Measurements from ENCODE around the gene GRIA3.
"Not testable (repeated sequence)": the region's sequence is repeated elsewhere in the genome, so short reads cannot be mapped to it uniquely, and the experiment has no call there.

GRIA3 gene

GRCh38 chrX:123254457-123254856 lies 70.4 kb downstream of the GRIA3 start:
- Mint-ChIP-seq H3K27me3 (no peaks in the 10 kb centered on the region), H3K9me3 (peaks cover 7% of the 10 kb centered on the region), H3K4me3 (no peak overlapping the region), H3K36me3 (ENCODE audit: insufficient read depth) (no peaks in the 10 kb centered on the region), H3K27ac (ENCODE audit: low read depth) (no peak overlapping the region), H3K4me1 (no peaks in the 10 kb centered on the region)
- ATAC-seq (replicated peaks; ENCODE audit: extremely low read depth, poor library complexity, severe bottlenecking) (no peak), DNase-seq (ENCODE audit: low spot score in 2 of 2) (no peak)

GRCh38 chrX:123256378-123256777 lies 72.3 kb downstream of the GRIA3 start:
- H3K36me3 Mint-ChIP-seq (ENCODE audit: insufficient read depth): no peaks in the 10 kb centered on the region
- no peak overlapping the region for H3K27ac Mint-ChIP-seq (ENCODE audit: low read depth)
- peaks cover 7% of the 10 kb centered on the region for H3K9me3 Mint-ChIP-seq
- H3K4me1 Mint-ChIP-seq: no peaks in the 10 kb centered on the region
- ATAC-seq (replicated peaks; ENCODE audit: extremely low read depth, poor library complexity, severe bottlenecking): no peak
- no peaks in the 10 kb centered on the region for H3K27me3 Mint-ChIP-seq
- no peak for DNase-seq (ENCODE audit: low spot score in 2 of 2)
- H3K4me3 Mint-ChIP-seq: no peak overlapping the region

- Mint-ChIP-seq H3K4me1 (no peaks in the 10 kb centered on the region), H3K36me3 (ENCODE audit: insufficient read depth) (no peaks in the 10 kb centered on the region), H3K9me3 (peaks cover 6% of the 10 kb centered on the region), H3K27ac (ENCODE audit: low read depth) (no peak overlapping the region), H3K4me3 (no peak overlapping the region), H3K27me3 (no peaks in the 10 kb centered on the region)
- DNase-seq (ENCODE audit: low spot score in 2 of 2) (no peak), ATAC-seq (replicated peaks; ENCODE audit: extremely low read depth, poor library complexity, severe bottlenecking) (no peak)
These were observed 76.9 kb downstream of the GRIA3 start for GRCh38 chrX:123260920-123261418.

GRCh38 chrX:123263270-123263669 lies 79.2 kb downstream of the GRIA3 start:
- Mint-ChIP-seq H3K9me3 (peaks cover 5% of the 10 kb centered on the region), H3K4me1 (no peaks in the 10 kb centered on the region), H3K27me3 (no peaks in the 10 kb centered on the region), H3K27ac (ENCODE audit: low read depth) (no peak overlapping the region), H3K36me3 (ENCODE audit: insufficient read depth) (no peaks in the 10 kb centered on the region), H3K4me3 (no peak overlapping the region)
- DNase-seq (ENCODE audit: low spot score in 2 of 2): no peak
- no peak for ATAC-seq (replicated peaks; ENCODE audit: extremely low read depth, poor library complexity, severe bottlenecking)

GRCh38 chrX:123263747-123264146 lies 79.7 kb downstream of the GRIA3 start:
- no peak for DNase-seq (ENCODE audit: low spot score in 2 of 2)
- H3K27me3 Mint-ChIP-seq: no peaks in the 10 kb centered on the region
- no peaks in the 10 kb centered on the region for H3K36me3 Mint-ChIP-seq (ENCODE audit: insufficient read depth)
- H3K27ac Mint-ChIP-seq (ENCODE audit: low read depth): no peak overlapping the region
- H3K9me3 Mint-ChIP-seq: peaks cover 5% of the 10 kb centered on the region
- no peak for ATAC-seq (replicated peaks; ENCODE audit: extremely low read depth, poor library complexity, severe bottlenecking)
- no peak overlapping the region for H3K4me3 Mint-ChIP-seq
- no peaks in the 10 kb centered on the region for H3K4me1 Mint-ChIP-seq

- DNase-seq (ENCODE audit: low spot score in 2 of 2) (no peak), ATAC-seq (replicated peaks; ENCODE audit: extremely low read depth, poor library complexity, severe bottlenecking) (no peak)
- no peaks in the 10 kb centered on the region for H3K27me3 Mint-ChIP-seq
- H3K27ac Mint-ChIP-seq (ENCODE audit: low read depth): no peak overlapping the region
- H3K9me3 Mint-ChIP-seq: peaks cover 5% of the 10 kb centered on the region
- H3K4me1 Mint-ChIP-seq: no peaks in the 10 kb centered on the region
- no peak overlapping the region for H3K4me3 Mint-ChIP-seq
- no peaks in the 10 kb centered on the region for H3K36me3 Mint-ChIP-seq (ENCODE audit: insufficient read depth)
These were observed 83.1 kb downstream of the GRIA3 start for GRCh38 chrX:123267220-123267619.

GRCh38 chrX:123271902-123272301 lies 87.8 kb downstream of the GRIA3 start:
- H3K27me3 Mint-ChIP-seq: no peaks in the 10 kb centered on the region
- H3K4me1 Mint-ChIP-seq: no peaks in the 10 kb centered on the region
- no peak overlapping the region for H3K4me3 Mint-ChIP-seq
- ATAC-seq (replicated peaks; ENCODE audit: extremely low read depth, poor library complexity, severe bottlenecking) (no peak), DNase-seq (ENCODE audit: low spot score in 2 of 2) (no peak)
- H3K27ac Mint-ChIP-seq (ENCODE audit: low read depth): no peak overlapping the region
- H3K9me3 Mint-ChIP-seq: no peaks in the 10 kb centered on the region
- H3K36me3 Mint-ChIP-seq (ENCODE audit: insufficient read depth): no peaks in the 10 kb centered on the region

- Mint-ChIP-seq H3K4me3 (no peak overlapping the region), H3K27me3 (no peaks in the 10 kb centered on the region), H3K36me3 (ENCODE audit: insufficient read depth) (no peaks in the 10 kb centered on the region), H3K27ac (ENCODE audit: low read depth) (no peak overlapping the region), H3K4me1 (no peaks in the 10 kb centered on the region), H3K9me3 (no peaks in the 10 kb centered on the region)
- DNase-seq (ENCODE audit: low spot score in 2 of 2): no peak
- no peak for ATAC-seq (replicated peaks; ENCODE audit: extremely low read depth, poor library complexity, severe bottlenecking)
These were observed 88.6 kb downstream of the GRIA3 start for GRCh38 chrX:123272630-123273029.

- no peak for DNase-seq (ENCODE audit: low spot score in 2 of 2)
- Mint-ChIP-seq H3K27me3 (no peaks in the 10 kb centered on the region), H3K9me3 (no peaks in the 10 kb centered on the region), H3K36me3 (ENCODE audit: insufficient read depth) (no peaks in the 10 kb centered on the region), H3K27ac (ENCODE audit: low read depth) (no peak overlapping the region), H3K4me3 (no peak overlapping the region), H3K4me1 (no peaks in the 10 kb centered on the region)
- no peak for ATAC-seq (replicated peaks; ENCODE audit: extremely low read depth, poor library complexity, severe bottlenecking)
These were observed 90.7 kb downstream of the GRIA3 start for GRCh38 chrX:123274796-123275195.

- Mint-ChIP-seq H3K36me3 (ENCODE audit: insufficient read depth) (no peaks in the 10 kb centered on the region), H3K27ac (ENCODE audit: low read depth) (no peak overlapping the region), H3K9me3 (no peaks in the 10 kb centered on the region), H3K4me3 (no peak overlapping the region), H3K27me3 (no peaks in the 10 kb centered on the region), H3K4me1 (no peaks in the 10 kb centered on the region)
- ATAC-seq (replicated peaks; ENCODE audit: extremely low read depth, poor library complexity, severe bottlenecking) (no peak), DNase-seq (ENCODE audit: low spot score in 2 of 2) (no peak)
These were observed 93.3 kb downstream of the GRIA3 start for GRCh38 chrX:123277347-123277746.

- no peaks in the 10 kb centered on the region for H3K9me3 Mint-ChIP-seq
- no peaks in the 10 kb centered on the region for H3K36me3 Mint-ChIP-seq (ENCODE audit: insufficient read depth)
- no peak for ATAC-seq (replicated peaks; ENCODE audit: extremely low read depth, poor library complexity, severe bottlenecking)
- H3K4me1 Mint-ChIP-seq: no peaks in the 10 kb centered on the region
- no peak overlapping the region for H3K27ac Mint-ChIP-seq (ENCODE audit: low read depth)
- no peak for DNase-seq (ENCODE audit: low spot score in 2 of 2)
- H3K27me3 Mint-ChIP-seq: no peaks in the 10 kb centered on the region
- no peak overlapping the region for H3K4me3 Mint-ChIP-seq
These were observed 93.7 kb downstream of the GRIA3 start for GRCh38 chrX:123277821-123278220.

GRCh38 chrX:123282241-123282640 lies 98.2 kb downstream of the GRIA3 start:
- no peak overlapping the region for H3K4me3 Mint-ChIP-seq
- H3K4me1 Mint-ChIP-seq: no peaks in the 10 kb centered on the region
- no peaks in the 10 kb centered on the region for H3K27me3 Mint-ChIP-seq
- ATAC-seq (replicated peaks; ENCODE audit: extremely low read depth, poor library complexity, severe bottlenecking) (no peak), DNase-seq (ENCODE audit: low spot score in 2 of 2) (no peak)
- H3K36me3 Mint-ChIP-seq (ENCODE audit: insufficient read depth): no peaks in the 10 kb centered on the region
- H3K9me3 Mint-ChIP-seq: no peaks in the 10 kb centered on the region
- no peak overlapping the region for H3K27ac Mint-ChIP-seq (ENCODE audit: low read depth)

GRCh38 chrX:123283407-123283806 lies 99.3 kb downstream of the GRIA3 start:
- ATAC-seq (replicated peaks; ENCODE audit: extremely low read depth, poor library complexity, severe bottlenecking); H3K4me3 Mint-ChIP-seq; H3K4me1 Mint-ChIP-seq; H3K36me3 Mint-ChIP-seq (ENCODE audit: insufficient read depth); H3K27ac Mint-ChIP-seq (ENCODE audit: low read depth); H3K9me3 Mint-ChIP-seq; H3K27me3 Mint-ChIP-seq; DNase-seq (ENCODE audit: low spot score in 2 of 2): not testable (repeated sequence)

- Mint-ChIP-seq H3K27ac (ENCODE audit: low read depth) (no peak overlapping the region), H3K36me3 (ENCODE audit: insufficient read depth) (peaks cover 2% of the 10 kb centered on the region), H3K27me3 (no peaks in the 10 kb centered on the region), H3K4me1 (no peaks in the 10 kb centered on the region), H3K4me3 (no peak overlapping the region), H3K9me3 (no peaks in the 10 kb centered on the region)
- DNase-seq (ENCODE audit: low spot score in 2 of 2) (no peak), ATAC-seq (replicated peaks; ENCODE audit: extremely low read depth, poor library complexity, severe bottlenecking) (no peak)
These were observed 107.5 kb downstream of the GRIA3 start for GRCh38 chrX:123291623-123292022.

All from central memory CD8-positive, alpha-beta T cell (primary cell).